Astrocyte (in vitro differentiated cells and primary cell): Measurements from ENCODE around the gene MIDN.

Experiments
- CTCF ChIP-seq: IDR thresholded peaks from 2 replicates; pipeline ENCODE4 v1.5.1; 2011; ENCODE audit warnings: low read depth, mild to moderate bottlenecking, inconsistent platforms, low read length, moderate library complexity; ENCODE audit not compliant: insufficient read depth
- EZH2 ChIP-seq: IDR thresholded peaks from 2 replicates; pipeline ENCODE4 v1.6.1; 2012; ENCODE audit warnings: mild to moderate bottlenecking, low read length, inconsistent platforms; ENCODE audit not compliant: insufficient read depth

GRCh38 chr19:1245494-1246264 is 2.7 kb upstream of the MIDN start:
- TF ChIP-seq CTCF (no peak), EZH2 (no peak)
